Naive B cell (primary cell): ENCODE results near the gene ANO10. TPM values are rescaled to one million over a fixed set of nuclear protein-coding genes. Genes with fewer than 3 reads are reported as not detected.

Source experiments
- ATAC-seq, 2 donors: fragments of 150-1000 bp; cut with Tn5 transposase; 2 replicates each; pipeline ENCODE4 v1.10.0; 2021; ENCODE audit warnings: low read depth in 2 of 2, mild to moderate bottlenecking in 2 of 2, moderate library complexity in 2 of 2
- DNase-seq: peaks from one replicate; pipeline ENCODE4 v3.0.0; 2022
- H3K27ac Mint-ChIP-seq, 6 donors: one replicate each; pipeline ENCODE4 v1.8.0; 2020 to 2022; ENCODE audit warnings: mild to moderate bottlenecking in 6 of 6, mixed read lengths in 6 of 6, moderate library complexity in 5 of 6, inconsistent platforms in 2 of 6
- H3K27me3 Mint-ChIP-seq, 3 donors: one replicate each; pipeline ENCODE4 v1.8.0; 2021 to 2022; ENCODE audit warnings: mixed read lengths in 3 of 3, mild to moderate bottlenecking in 1 of 3
- H3K36me3 Mint-ChIP-seq, 2 donors: one replicate each; pipeline ENCODE4 v1.8.0; 2020 to 2022; ENCODE audit warnings: mixed read lengths in 2 of 2, inconsistent platforms in 1 of 2, mild to moderate bottlenecking in 1 of 2
- H3K4me1 Mint-ChIP-seq, 3 donors: one replicate each; pipeline ENCODE4 v1.8.0; 2020 to 2022; ENCODE audit warnings: mixed read lengths in 3 of 3, inconsistent platforms in 1 of 3, mild to moderate bottlenecking in 1 of 3, moderate library complexity in 1 of 3
- H3K4me3 Mint-ChIP-seq, 8 donors: one replicate each; pipeline ENCODE4 v1.8.0; 2020 to 2022; ENCODE audit warnings: mild to moderate bottlenecking in 8 of 8, mixed read lengths in 8 of 8, moderate library complexity in 8 of 8, inconsistent platforms in 2 of 8
- H3K9me3 Mint-ChIP-seq, 7 donors: one replicate each; pipeline ENCODE4 v1.8.0; 2020 to 2022; ENCODE audit warnings: mixed read lengths in 7 of 7, mild to moderate bottlenecking in 5 of 7, inconsistent platforms in 2 of 7, moderate library complexity in 1 of 7
- polyA plus RNA-seq, 6 donors: library from polyadenylated mRNA; unstranded; fragments of 300-500 nt; fragmentation: Illumina TruSeq; gene quantifications; one replicate each; pipeline ENCODE4 v1.2.3, GENCODE V29; 2021; ENCODE audit warnings: low read depth in 6 of 6

Gene ANO10
- polyA plus RNA-seq, 6 donors from 2014 or later, result 2.9 to 5.1 (median 3.8) TPM

GRCh38 chr3:43335799-43336198, 286.0 kb downstream of the ANO10 start:
- Mint-ChIP-seq H3K27me3 (no peaks in the 10 kb centered on the region), H3K4me3 (no peak overlapping the region), H3K9me3 (peaks cover 0 to 43% (median 28%) of the 10 kb centered on the region in 7 donors), H3K27ac (peak overlapping the region in 2 of 6 donors; percentile 27 to 28), H3K4me1 (peaks cover 7 to 11% (median 8%) of the 10 kb centered on the region in 3 donors), H3K36me3 (peaks cover 22 to 61% of the 10 kb centered on the region in 2 donors)
- ATAC-seq (no peak), DNase-seq (no peak)

- peaks cover 22 to 53% of the 10 kb centered on the region in 2 donors for H3K36me3 Mint-ChIP-seq
- H3K4me1 Mint-ChIP-seq, result peaks cover 7 to 12% (median 11%) of the 10 kb centered on the region in 3 donors
- peak overlapping the region in 2 of 6 donors; percentile 4 to 36 for H3K27ac Mint-ChIP-seq
- DNase-seq (no peak), ATAC-seq (no peak)
- no peaks in the 10 kb centered on the region for H3K27me3 Mint-ChIP-seq
- H3K4me3 Mint-ChIP-seq, result no peak overlapping the region
- peaks cover 0 to 41% (median 28%) of the 10 kb centered on the region in 7 donors for H3K9me3 Mint-ChIP-seq
Observed at GRCh38 chr3:43334976-43335375, 286.8 kb downstream of the ANO10 start.

- peak overlapping the region in 3 of 6 donors; percentile 39 to 87 (median 75) for H3K27ac Mint-ChIP-seq
- H3K36me3 Mint-ChIP-seq, result peaks cover 18 to 37% of the 10 kb centered on the region in 2 donors
- peaks cover 0 to 16% (median 14%) of the 10 kb centered on the region in 7 donors for H3K9me3 Mint-ChIP-seq
- H3K4me1 Mint-ChIP-seq, result peaks cover 25 to 42% (median 35%) of the 10 kb centered on the region in 3 donors
- H3K4me3 Mint-ChIP-seq, result no peak overlapping the region
- H3K27me3 Mint-ChIP-seq, result no peaks in the 10 kb centered on the region
- no peak for DNase-seq
- ATAC-seq, result no peak
Observed at GRCh38 chr3:43331381-43331780, 290.4 kb downstream of the ANO10 start.

- no peak for ATAC-seq
- Mint-ChIP-seq H3K27me3 (no peaks in the 10 kb centered on the region), H3K9me3 (peaks cover 0 to 13% (median 10%) of the 10 kb centered on the region in 7 donors), H3K36me3 (peaks cover 14 to 34% of the 10 kb centered on the region in 2 donors), H3K27ac (peak overlapping the region in 4 of 6 donors; percentile 19 to 87 (median 57)), H3K4me1 (peaks cover 26 to 46% (median 39%) of the 10 kb centered on the region in 3 donors), H3K4me3 (no peak overlapping the region)
- no peak for DNase-seq
Observed at GRCh38 chr3:43330981-43331380, 290.8 kb downstream of the ANO10 start.

- Mint-ChIP-seq H3K27me3 (no peaks in the 10 kb centered on the region), H3K27ac (peak overlapping the region in 4 of 6 donors; percentile 5 to 86 (median 62)), H3K4me3 (peak overlapping the region in 1 of 8 donors; percentile 77), H3K9me3 (no peaks in the 10 kb centered on the region), H3K4me1 (peaks cover 26 to 66% (median 47%) of the 10 kb centered on the region in 3 donors), H3K36me3 (peaks cover 0 to 23% of the 10 kb centered on the region in 2 donors)
- ATAC-seq (no peak), DNase-seq (no peak)
Observed at GRCh38 chr3:43328653-43329052, 293.2 kb downstream of the ANO10 start.

- peaks cover 26 to 66% (median 47%) of the 10 kb centered on the region in 3 donors for H3K4me1 Mint-ChIP-seq
- peak in 1 of 2 donors; percentile 33 for ATAC-seq
Observed at GRCh38 chr3:43327582-43327979, 294.2 kb downstream of the ANO10 start.

GRCh38 chr3:43326891-43327581, 294.8 kb downstream of the ANO10 start:
- Mint-ChIP-seq H3K4me3 (peak overlapping the region in 5 of 8 donors; percentile 27 to 71 (median 46)), H3K9me3 (peaks cover 0 to 3% (median 0%) of the 10 kb centered on the region in 7 donors), H3K4me1 (peaks cover 26 to 68% (median 47%) of the 10 kb centered on the region in 3 donors), H3K36me3 (peaks cover 0 to 11% of the 10 kb centered on the region in 2 donors), H3K27me3 (no peaks in the 10 kb centered on the region), H3K27ac (peak overlapping the region; percentile 46 to 90 (median 75))
- ATAC-seq (peak; percentile 20 to 23), DNase-seq (no peak)

More at GRCh38 chr3:43327582-43327979, 294.2 kb downstream of the ANO10 start:
- peaks cover 0 to under 1% (median 0%) of the 10 kb centered on the region in 7 donors for H3K9me3 Mint-ChIP-seq
- H3K27ac Mint-ChIP-seq, result peak overlapping the region in 5 of 6 donors; percentile 31 to 90 (median 75)
- H3K36me3 Mint-ChIP-seq, result peaks cover 0 to 17% of the 10 kb centered on the region in 2 donors
- peak overlapping the region in 4 of 8 donors; percentile 27 to 56 (median 42) for H3K4me3 Mint-ChIP-seq
- H3K27me3 Mint-ChIP-seq, result no peaks in the 10 kb centered on the region
- DNase-seq, result no peak

- no peak for DNase-seq
- Mint-ChIP-seq H3K36me3 (peaks cover 0 to 14% of the 10 kb centered on the region in 2 donors), H3K27ac (peak overlapping the region in 2 of 6 donors; percentile 7 to 52), H3K4me1 (peaks cover 35 to 79% (median 68%) of the 10 kb centered on the region in 3 donors), H3K4me3 (no peak overlapping the region), H3K9me3 (peaks cover 0 to 3% (median 0%) of the 10 kb centered on the region in 7 donors), H3K27me3 (no peaks in the 10 kb centered on the region)
- ATAC-seq, result no peak
Observed at GRCh38 chr3:43323541-43323940, 298.3 kb downstream of the ANO10 start.

GRCh38 chr3:43320288-43320687, 301.5 kb downstream of the ANO10 start:
- Mint-ChIP-seq H3K27ac (peak overlapping the region in 2 of 6 donors; percentile 47 to 71), H3K27me3 (no peaks in the 10 kb centered on the region), H3K9me3 (peaks cover 0 to 3% (median 0%) of the 10 kb centered on the region in 7 donors), H3K4me1 (peaks cover 29 to 70% (median 61%) of the 10 kb centered on the region in 3 donors), H3K36me3 (peaks cover 0 to 14% of the 10 kb centered on the region in 2 donors), H3K4me3 (peak overlapping the region in 1 of 8 donors; percentile 3)
- DNase-seq, result no peak
- no peak for ATAC-seq

- H3K27ac Mint-ChIP-seq, result peak overlapping the region in 3 of 6 donors; percentile 43 to 80 (median 47)
- H3K27me3 Mint-ChIP-seq, result no peaks in the 10 kb centered on the region
- ATAC-seq (no peak), DNase-seq (no peak)
- H3K4me3 Mint-ChIP-seq, result peak overlapping the region in 1 of 8 donors; percentile 70
- peaks cover 33 to 70% (median 61%) of the 10 kb centered on the region in 3 donors for H3K4me1 Mint-ChIP-seq
- peaks cover 0 to 3% (median 0%) of the 10 kb centered on the region in 7 donors for H3K9me3 Mint-ChIP-seq
- peaks cover 0 to 14% of the 10 kb centered on the region in 2 donors for H3K36me3 Mint-ChIP-seq
Observed at GRCh38 chr3:43319794-43320193, 302.0 kb downstream of the ANO10 start.

- DNase-seq, result no peak
- Mint-ChIP-seq H3K36me3 (peaks cover 0 to 14% of the 10 kb centered on the region in 2 donors), H3K4me1 (peaks cover 35 to 70% (median 62%) of the 10 kb centered on the region in 3 donors), H3K27ac (peak overlapping the region in 3 of 6 donors; percentile 43 to 77 (median 49)), H3K4me3 (peak overlapping the region in 2 of 8 donors; percentile 5 to 70), H3K27me3 (no peaks in the 10 kb centered on the region), H3K9me3 (peaks cover 0 to 3% (median 0%) of the 10 kb centered on the region in 7 donors)
- ATAC-seq, result no peak
Observed at GRCh38 chr3:43319376-43319775, 302.4 kb downstream of the ANO10 start.

GRCh38 chr3:43317461-43318316, 304.1 kb downstream of the ANO10 start:
- no peak for DNase-seq
- peak overlapping the region in 1 of 8 donors; percentile 9 for H3K4me3 Mint-ChIP-seq
- peak overlapping the region in 5 of 6 donors; percentile 65 to 93 (median 75) for H3K27ac Mint-ChIP-seq
- H3K36me3 Mint-ChIP-seq, result peaks cover 5 to 14% of the 10 kb centered on the region in 2 donors
- H3K4me1 Mint-ChIP-seq, result peaks cover 37 to 65% (median 65%) of the 10 kb centered on the region in 3 donors
- no peak for ATAC-seq
- H3K27me3 Mint-ChIP-seq, result no peaks in the 10 kb centered on the region
- H3K9me3 Mint-ChIP-seq, result peaks cover 0 to 3% (median 0%) of the 10 kb centered on the region in 7 donors
